ENCODE measurements around the gene ANK2.

GRCh38 chr4:113049421-113050370 is at the start of gene ANK2:
- TF ChIP-seq GATA2 (IDR thresholded peaks at IDR 0.05; ENCODE audit: low read depth, low read length) (peak; percentile 61), GATA3 (IDR thresholded peaks at IDR 0.05; ENCODE audit: low read depth, low read length) (0 out of 2 replicates have a peak, but pooled peaks have one; percentile 14)
